Pancreas (tissue), 10 donors: ENCODE measurements around the gene OR2A1. TPM values are rescaled to one million over a fixed set of nuclear protein-coding genes. Genes with fewer than 3 reads are reported as not detected.
"Not testable (repeated sequence)": the region's sequence is repeated elsewhere in the genome, so short reads cannot be mapped to it uniquely, and the experiment has no call there.

Experiments
- ATAC-seq, 4 donors: fragments of 200-7000 bp; cut with Tn5 transposase; one replicate each; pipeline versions ENCODE4 v1.8.0 to v1.9.1; 2020; ENCODE audit warnings: mild to moderate bottlenecking in 4 of 4, moderate library complexity in 4 of 4
- DNase-seq, 6 donors: peaks; one replicate each; pipeline ENCODE4 v3.0.0-alpha.2; 2020
- FAIRE-seq: peaks from 2 replicates; lab custom pipeline; 2012; peaks lifted over from hg19 to GRCh38; lab: Jason Lieb, UNC
- H3K27ac ChIP-seq, 4 donors: fragments of 200-600 bp; sonication (generic); 1 replicate in 3 of 4; 2 replicates in 1 of 4; pipeline versions ENCODE4 v1.5.0 to v1.8.0; 2020
- H3K27me3 ChIP-seq, 4 donors: fragments of 200-600 bp; one replicate each; pipeline ENCODE4 v1.8.0; 2021
- H3K36me3 ChIP-seq, 3 donors: fragments of 200-600 bp; sonication (generic) in 1 of 3; one replicate each; pipeline versions ENCODE4 v1.5.0 to v1.8.0; 2020 to 2021
- H3K4me1 ChIP-seq, 3 donors: fragments of 200-600 bp; one replicate each; pipeline ENCODE4 v1.8.0; 2021
- H3K4me3 ChIP-seq, 4 donors: fragments of 200-600 bp; sonication (generic) in 2 of 4; one replicate each; pipeline versions ENCODE4 v1.5.0 to v1.8.0; 2020 to 2021
- H3K9me3 ChIP-seq, 4 donors: fragments of 200-600 bp; one replicate each; pipeline ENCODE4 v1.8.0; 2021
- WGBS, 2 donors: extraction: QIAGEN DNeasy Blood & Tissue Kit; methylation state at CpG; one replicate each; pipeline ENCODE4 v1.1.7; 2013; 5-methylcytosine and 5-hydroxymethylcytosine counted together
- intact Hi-C, 3 donors: fragments of 100-400 bp; cut with DNase I; formaldehyde crosslinking; loops; one replicate each; pipeline versions ENCODE4 v1.11.1 to v1.14.2; 2022
- polyA plus RNA-seq, 2 donors: library from polyadenylated mRNA; stranded (reverse); fragments of 200-250 nt; gene quantifications; one replicate each; pipeline ENCODE4 v1.2.3, GENCODE V29; 2013
- total RNA-seq, 6 donors: library from RNA; stranded (reverse); fragmentation: NEBNext Ultra II Directional in 4 of 6; extraction: Animal tissue kit (Norgen Biotek cat#: 25700) in 4 of 6; gene quantifications; one replicate each; pipeline versions ENCODE4 v1.2.1 to v1.2.4, GENCODE V29; 2021 to 2023
- donor health status: healthy with polysubstance abuse.
- donor health status: DM: no; HTN: no; CAD: no; lungs with moderate emphysema.
- donor health status: DM: no; HTN: no; CAD: no.
- donor health status: control.
- donor health status: control.
- donor health status: Bipolar disorder and iron deficiency.
- donor health status: DM: yes; HTN: yes; CAD: no.
- donor health status: DM: no; HTN: no; CAD: no.
- donor health status: DM: no; HTN: no; CAD: no.
- donor health status: DM: yes; HTN: yes; CAD: no.

Gene OR2A1
- total RNA-seq (not detected), polyA plus RNA-seq (under 1 TPM in 1 of 2 donors, not detected in 1; 0.14 TPM)

- H3K9me3 ChIP-seq, H3K4me1 ChIP-seq, DNase-seq, H3K27me3 ChIP-seq, H3K27ac ChIP-seq, ATAC-seq, H3K4me3 ChIP-seq, H3K36me3 ChIP-seq, FAIRE-seq, intact Hi-C loops: not testable (repeated sequence)
- WGBS, 2 donors: 93% methylated on average over 2 of the region's 2 CpGs; no CpG with 5 or more reads in 1 of the 2 donors
These were observed at the start of gene OR2A1 for GRCh38 chr7:144311872-144312469. Gene OR2A1, plus strand, starts transcription at chr7:144312419. Its CDS starts 5,706 bp downstream, at chr7:144318125.

- WGBS, 2 donors: 94 to 95% methylated on average over 6 of the region's 7 CpGs
- H3K4me1 ChIP-seq, FAIRE-seq, ATAC-seq, H3K4me3 ChIP-seq, H3K9me3 ChIP-seq, H3K27ac ChIP-seq, intact Hi-C loops, H3K36me3 ChIP-seq, H3K27me3 ChIP-seq, DNase-seq: not testable (repeated sequence)
These were observed 47.5 kb upstream of the OR2A1 start, which contains the start of gene OR2A7 for GRCh38 chr7:144264692-144265091. Gene OR2A7, minus strand, starts transcription at chr7:144264792. Its CDS starts 5,164 bp downstream, at chr7:144259628.

GRCh38 chr7:144269188-144269587 lies 43.0 kb upstream of the OR2A1 start, which contains the start of gene CTAGE8:
Gene CTAGE8, minus strand, starts transcription at chr7:144269288. Its CDS starts 38 bp downstream, at chr7:144269250.
- intact Hi-C loops, DNase-seq, H3K27ac ChIP-seq, H3K9me3 ChIP-seq, H3K4me1 ChIP-seq, H3K27me3 ChIP-seq, H3K36me3 ChIP-seq, ATAC-seq, FAIRE-seq, H3K4me3 ChIP-seq: not testable (repeated sequence)
- WGBS, 2 donors: no CpG with 5 or more reads among the region's 19 CpGs

- H3K9me3 ChIP-seq, FAIRE-seq, H3K36me3 ChIP-seq, H3K27ac ChIP-seq, H3K4me3 ChIP-seq, H3K4me1 ChIP-seq, DNase-seq, intact Hi-C loops, H3K27me3 ChIP-seq, ATAC-seq: not testable (repeated sequence)
- 97 to 100% methylated on average over 4 of the region's 6 CpGs for WGBS, 2 donors
These were observed 36.9 kb upstream of the OR2A1 start for GRCh38 chr7:144275281-144275680.

- H3K27ac ChIP-seq, DNase-seq, H3K9me3 ChIP-seq, H3K4me1 ChIP-seq, H3K27me3 ChIP-seq, FAIRE-seq, H3K36me3 ChIP-seq, H3K4me3 ChIP-seq, intact Hi-C loops: not testable (repeated sequence)
- WGBS, 2 donors: 95 to 98% methylated on average over 3 of the region's 6 CpGs
- peak in 2 of 4 donors; percentile 38 to 69 for ATAC-seq
These were observed 32.2 kb upstream of the OR2A1 start for GRCh38 chr7:144280010-144280409.

GRCh38 chr7:144281981-144282380 lies 30.2 kb upstream of the OR2A1 start:
- H3K36me3 ChIP-seq, ATAC-seq, H3K27me3 ChIP-seq, H3K27ac ChIP-seq, intact Hi-C loops, H3K4me1 ChIP-seq, H3K4me3 ChIP-seq, FAIRE-seq, DNase-seq, H3K9me3 ChIP-seq: not testable (repeated sequence)
- no CpG with 5 or more reads among the region's 8 CpGs for WGBS, 2 donors

GRCh38 chr7:144282490-144282889 lies 29.7 kb upstream of the OR2A1 start:
- FAIRE-seq: not testable (repeated sequence)

GRCh38 chr7:144283716-144284115 lies 28.5 kb upstream of the OR2A1 start:
- FAIRE-seq, H3K4me1 ChIP-seq, DNase-seq, H3K36me3 ChIP-seq, H3K9me3 ChIP-seq, ATAC-seq, intact Hi-C loops, H3K4me3 ChIP-seq, H3K27me3 ChIP-seq, H3K27ac ChIP-seq: not testable (repeated sequence)
- no CpG with 5 or more reads among the region's 6 CpGs for WGBS, 2 donors

More at GRCh38 chr7:144282490-144282889, 29.7 kb upstream of the OR2A1 start:
- H3K9me3 ChIP-seq, H3K27me3 ChIP-seq, ATAC-seq, H3K27ac ChIP-seq, H3K36me3 ChIP-seq, H3K4me1 ChIP-seq, H3K4me3 ChIP-seq, intact Hi-C loops: not testable (repeated sequence)
- peak in 2 of 6 donors; percentile 9 to 30 for DNase-seq
- 92 to 93% methylated on average over 2 of the region's 4 CpGs for WGBS, 2 donors

GRCh38 chr7:144287171-144287784 lies 24.9 kb upstream of the OR2A1 start:
- no CpG with 5 or more reads among the region's 3 CpGs for WGBS, 2 donors
- H3K4me3 ChIP-seq, intact Hi-C loops, H3K4me1 ChIP-seq, ATAC-seq, H3K27me3 ChIP-seq, H3K27ac ChIP-seq, H3K9me3 ChIP-seq, H3K36me3 ChIP-seq, FAIRE-seq, DNase-seq: not testable (repeated sequence)

GRCh38 chr7:144291607-144292006 lies 20.6 kb upstream of the OR2A1 start:
- intact Hi-C loops, H3K9me3 ChIP-seq, ATAC-seq, H3K4me3 ChIP-seq, FAIRE-seq, DNase-seq, H3K27ac ChIP-seq, H3K4me1 ChIP-seq, H3K27me3 ChIP-seq, H3K36me3 ChIP-seq: not testable (repeated sequence)
- 32 to 46% methylated on average over 2 of the region's 4 CpGs for WGBS, 2 donors

GRCh38 chr7:144292384-144293161 lies 19.6 kb upstream of the OR2A1 start:
- ATAC-seq, FAIRE-seq: not testable (repeated sequence)
- peak in 1 of 6 donors; percentile 23 for DNase-seq

More at GRCh38 chr7:144292384-144293161, 19.6 kb upstream of the OR2A1 start:
- intact Hi-C loops, H3K36me3 ChIP-seq, H3K27ac ChIP-seq, H3K4me3 ChIP-seq, H3K9me3 ChIP-seq, H3K27me3 ChIP-seq, H3K4me1 ChIP-seq: not testable (repeated sequence)
- 88 to 94% methylated on average over 2 to 3 of the region's 14 CpGs for WGBS, 2 donors
